ENCODE data around the gene PPP2R5C.
"Not testable (repeated sequence)": the region's sequence is repeated elsewhere in the genome, so short reads cannot be mapped to it uniquely, and the experiment has no call there.

Gene PPP2R5C

DNA sequence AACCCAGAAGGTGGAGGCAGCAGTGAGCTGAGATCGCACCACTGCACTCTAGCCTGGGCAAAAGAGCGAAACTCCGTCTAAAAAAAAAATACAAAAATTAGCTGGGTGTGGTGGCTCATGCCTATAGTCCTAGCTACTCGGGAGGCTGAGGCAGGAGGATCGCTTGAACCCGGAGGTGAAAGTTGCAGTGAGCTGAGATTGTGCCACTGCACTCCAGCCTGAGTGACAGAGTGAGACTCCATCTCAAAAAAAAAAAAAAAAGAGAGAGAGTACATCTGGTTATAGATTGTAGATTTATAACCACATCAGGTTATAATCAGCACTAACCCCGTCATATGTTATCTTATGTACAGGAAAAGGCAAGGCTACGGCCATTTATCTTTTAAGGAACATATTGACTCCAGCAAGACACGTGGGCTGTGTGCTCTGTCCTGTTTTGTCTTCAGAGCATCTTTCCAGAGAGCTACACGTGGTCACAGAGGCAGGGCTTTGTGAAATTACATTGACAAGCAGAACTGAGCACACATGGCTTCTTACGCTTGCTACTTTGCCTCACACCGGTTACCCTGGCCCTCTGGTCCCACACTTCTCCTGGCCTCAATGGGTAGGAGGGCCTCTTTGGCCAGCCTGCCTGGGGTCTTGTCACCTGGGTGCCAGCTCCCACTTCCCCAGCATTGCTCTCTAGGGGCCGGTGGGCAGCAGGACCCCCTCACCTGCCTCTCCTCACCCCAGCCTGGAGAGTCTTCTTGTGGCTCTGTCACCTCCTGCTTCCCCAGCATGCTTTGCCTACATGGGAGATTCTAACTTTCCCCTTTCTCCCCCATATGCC lies 196.1 kb downstream of the PPP2R5C start:
- no peak for DNase-seq

DNA sequence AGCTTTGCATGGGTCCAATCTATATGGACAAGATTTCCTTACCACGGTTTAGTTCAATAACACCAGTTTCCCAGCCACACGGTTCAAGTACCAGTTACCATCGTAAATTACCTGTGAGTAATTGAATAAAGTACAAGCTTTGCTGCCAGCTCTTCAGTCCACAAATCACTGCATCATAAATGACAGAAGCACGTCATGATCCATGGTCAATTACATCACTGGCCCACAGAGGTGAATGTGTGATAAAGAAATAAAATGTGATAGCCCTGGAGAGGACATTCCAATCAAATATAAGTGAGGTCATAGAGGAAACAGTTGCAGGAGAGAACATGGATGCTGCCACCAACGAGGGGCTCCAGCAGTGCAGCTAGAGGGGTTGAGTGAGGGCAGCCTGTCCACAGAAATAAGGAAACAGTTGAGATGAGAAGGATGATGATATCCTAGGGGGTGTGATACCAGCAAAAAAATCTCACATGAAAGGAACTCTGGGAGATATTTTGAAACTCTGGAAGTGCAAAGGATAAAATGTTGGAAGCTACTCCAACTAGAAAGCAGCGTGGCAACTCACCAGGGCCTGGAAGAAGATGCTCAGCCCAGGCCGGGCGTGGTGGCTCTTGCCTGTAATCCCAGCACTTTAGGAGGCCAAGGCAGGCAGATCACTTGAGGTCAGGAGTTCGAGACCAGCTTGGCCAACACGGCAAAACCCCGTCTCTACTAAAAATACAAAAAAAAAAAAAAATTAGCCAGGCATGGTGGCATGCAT lies 197.1 kb downstream of the PPP2R5C start:
- no peak for DNase-seq

DNA sequence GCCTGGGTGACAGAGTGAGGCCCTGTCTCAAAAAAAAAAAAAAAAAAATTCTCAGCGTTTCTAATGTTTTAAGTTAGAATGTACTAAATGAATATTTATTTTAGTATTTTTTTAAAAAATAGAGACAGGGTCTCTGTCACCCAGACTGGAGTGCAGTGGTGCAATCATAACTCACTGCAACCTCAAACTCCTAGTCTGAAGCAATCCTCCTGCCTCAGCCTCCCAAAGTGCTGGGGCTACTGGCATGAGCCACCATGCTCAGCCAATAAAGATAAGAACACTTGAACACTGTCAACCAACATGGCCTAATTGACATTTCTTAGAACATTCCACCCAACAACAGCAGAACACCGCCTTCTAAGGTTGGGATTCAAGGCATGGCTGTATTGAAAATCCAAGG lies 197.8 kb downstream of the PPP2R5C start:
- DNase-seq = no peak

DNA sequence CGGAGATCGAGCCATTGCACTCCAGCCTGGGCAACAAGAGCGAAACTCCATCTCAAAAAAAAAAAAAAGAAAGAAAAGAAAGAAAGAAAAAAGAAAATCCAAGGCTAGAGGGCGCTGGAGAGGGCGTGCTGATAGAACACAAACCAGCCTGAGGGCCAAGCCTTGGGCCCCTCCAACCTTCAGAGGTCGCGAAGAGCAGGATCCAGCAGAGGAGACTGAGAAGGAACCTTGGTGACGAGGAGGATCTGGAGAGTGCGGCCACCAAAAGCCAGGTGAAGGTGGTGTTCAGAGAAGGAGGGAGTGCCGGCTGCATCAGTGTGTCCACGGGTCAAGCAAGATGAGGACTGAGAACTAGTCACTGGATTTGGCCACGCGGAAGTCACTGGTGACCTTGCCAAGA lies 198.7 kb downstream of the PPP2R5C start:
- DNase-seq = peak in 1 of 2 experiments; percentile 48

DNA sequence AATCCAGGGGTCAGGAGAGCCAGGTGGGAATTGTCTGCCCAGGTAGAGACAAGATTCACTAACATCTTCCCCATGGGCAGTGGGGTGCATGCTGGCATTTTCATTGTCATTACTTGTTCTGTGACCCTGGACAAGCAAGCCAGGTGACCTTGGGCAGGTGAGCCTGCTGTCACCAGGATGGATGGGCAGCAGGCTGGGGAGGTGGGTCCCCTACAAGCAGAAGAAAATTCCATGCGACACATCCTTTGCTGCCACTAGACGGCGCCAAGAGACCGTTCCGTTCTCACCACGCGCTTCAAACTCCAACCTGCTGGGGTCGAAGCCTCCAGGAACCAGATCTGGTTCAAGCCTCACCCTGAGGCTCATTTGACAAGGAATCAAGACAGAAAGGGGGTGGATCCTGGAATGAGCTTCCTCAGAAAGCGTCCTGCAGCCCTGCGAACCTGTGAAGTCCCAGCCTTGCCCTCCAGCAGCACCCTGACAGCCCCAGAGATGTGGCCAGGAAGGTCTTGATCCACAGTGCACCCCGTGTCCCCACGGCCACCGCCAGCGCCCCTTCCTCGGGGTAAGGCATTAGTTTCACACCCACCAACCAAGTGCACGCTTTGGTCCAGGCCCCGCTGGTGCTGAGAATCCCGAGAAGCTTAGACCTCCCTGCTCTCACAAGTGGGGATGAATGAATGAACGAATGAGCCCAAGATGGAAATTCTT lies 199.7 kb downstream of the PPP2R5C start:
- DNase-seq = peak; percentile 42 to 79

DNA sequence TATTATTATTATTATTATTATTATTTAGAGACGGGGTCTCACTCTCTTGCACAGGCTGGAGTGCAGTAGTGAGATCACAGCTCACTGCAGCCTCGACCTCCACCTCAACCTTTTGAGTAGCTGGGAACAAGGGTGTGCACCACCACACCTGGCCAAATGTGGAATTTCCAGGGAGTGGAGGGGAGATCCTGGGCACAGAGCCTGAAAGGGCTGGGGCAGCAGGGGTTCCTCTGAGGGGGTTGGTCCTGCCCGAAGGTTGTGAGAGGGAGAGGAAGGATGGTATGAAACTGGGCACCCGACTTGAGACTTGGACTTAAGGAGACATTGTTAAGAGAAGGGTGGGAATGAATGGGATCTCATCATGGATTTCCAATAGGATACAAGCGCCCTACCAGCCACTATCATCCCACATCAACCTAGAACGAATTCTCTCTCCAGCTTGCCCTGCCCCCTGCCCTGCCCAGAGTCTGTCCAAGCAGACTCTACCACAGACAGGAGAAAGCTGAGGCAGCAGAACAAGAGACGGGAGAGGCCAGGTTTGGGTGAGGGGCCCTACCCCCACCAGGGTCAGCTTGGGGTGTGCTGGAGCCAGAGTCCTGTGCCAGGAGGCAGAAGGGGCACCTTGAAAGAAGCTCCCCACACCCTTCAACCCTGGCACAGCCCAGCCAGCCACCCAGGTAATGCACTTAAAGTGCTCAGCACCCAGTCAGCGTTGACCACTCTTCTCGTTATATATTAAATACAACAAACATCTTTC lies 200.4 kb downstream of the PPP2R5C start:
- no peak for DNase-seq

DNA sequence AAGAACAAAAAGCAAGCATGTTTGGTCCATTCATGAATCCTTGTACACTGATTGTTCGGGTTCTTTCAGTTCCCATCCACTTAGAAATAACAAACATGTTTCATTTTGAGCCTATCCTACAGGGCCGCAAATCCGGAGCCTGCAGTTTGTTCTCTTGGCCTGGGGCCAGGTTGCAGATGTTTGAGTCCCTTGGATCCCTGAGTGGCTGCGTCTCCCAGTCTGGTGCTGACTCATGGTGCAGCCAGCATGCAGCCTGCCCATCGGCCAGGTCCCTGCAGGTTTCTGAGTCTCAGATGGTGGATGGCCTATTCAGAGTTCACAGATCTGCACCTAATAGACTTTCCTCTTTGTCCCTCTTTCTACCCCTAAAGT lies 201.0 kb downstream of the PPP2R5C start:
- DNase-seq = no peak

DNA sequence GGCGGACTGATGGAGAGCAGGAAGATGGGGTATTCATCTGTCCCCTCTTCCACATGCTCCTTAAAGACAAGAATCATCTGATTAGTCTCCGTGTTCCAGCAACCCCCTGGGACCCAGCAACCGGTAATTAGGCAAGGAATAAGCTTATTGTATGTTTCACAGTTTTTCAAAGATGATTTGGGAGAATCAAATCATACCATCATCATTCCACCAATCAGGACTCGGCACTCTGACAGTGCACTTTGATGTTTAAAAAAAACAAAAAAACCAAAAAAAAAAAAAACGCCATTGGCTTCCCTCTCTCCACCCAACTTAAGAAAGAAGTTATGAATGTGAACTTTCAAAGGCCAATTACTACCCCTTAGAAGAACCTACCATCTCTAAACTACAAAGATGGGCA lies 201.5 kb downstream of the PPP2R5C start:
- no peak for DNase-seq

DNA sequence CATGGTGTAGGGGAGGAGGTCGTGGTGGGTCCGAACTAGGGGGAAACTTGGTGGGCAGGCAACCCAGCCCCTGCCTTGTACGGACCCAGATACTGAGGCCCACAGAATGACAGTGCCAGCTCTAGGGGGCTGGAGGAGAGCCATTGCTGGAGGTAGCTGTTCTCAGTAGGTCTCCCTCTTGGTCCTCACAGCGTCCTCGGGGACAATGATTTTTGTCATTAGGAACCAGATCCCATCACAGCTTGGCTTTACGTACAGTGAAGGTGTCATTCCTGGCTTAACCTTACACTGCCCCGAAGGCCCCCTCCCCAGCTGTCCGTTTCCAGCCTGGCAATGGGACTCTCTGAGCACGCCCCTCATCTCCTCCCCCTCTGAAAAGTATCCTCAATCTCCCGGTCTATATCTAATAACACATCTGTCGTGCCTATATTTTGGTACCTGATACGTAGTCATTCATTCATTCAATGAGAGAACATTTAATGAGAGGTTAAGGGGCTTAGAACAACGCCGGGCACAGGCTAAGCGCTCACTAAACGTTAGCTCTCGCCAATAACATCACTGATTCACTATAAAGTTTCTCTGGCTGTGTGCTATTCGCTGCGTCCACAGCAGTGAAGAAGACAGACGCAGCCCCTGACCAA lies 202.3 kb downstream of the PPP2R5C start:
- no peak for DNase-seq

DNA sequence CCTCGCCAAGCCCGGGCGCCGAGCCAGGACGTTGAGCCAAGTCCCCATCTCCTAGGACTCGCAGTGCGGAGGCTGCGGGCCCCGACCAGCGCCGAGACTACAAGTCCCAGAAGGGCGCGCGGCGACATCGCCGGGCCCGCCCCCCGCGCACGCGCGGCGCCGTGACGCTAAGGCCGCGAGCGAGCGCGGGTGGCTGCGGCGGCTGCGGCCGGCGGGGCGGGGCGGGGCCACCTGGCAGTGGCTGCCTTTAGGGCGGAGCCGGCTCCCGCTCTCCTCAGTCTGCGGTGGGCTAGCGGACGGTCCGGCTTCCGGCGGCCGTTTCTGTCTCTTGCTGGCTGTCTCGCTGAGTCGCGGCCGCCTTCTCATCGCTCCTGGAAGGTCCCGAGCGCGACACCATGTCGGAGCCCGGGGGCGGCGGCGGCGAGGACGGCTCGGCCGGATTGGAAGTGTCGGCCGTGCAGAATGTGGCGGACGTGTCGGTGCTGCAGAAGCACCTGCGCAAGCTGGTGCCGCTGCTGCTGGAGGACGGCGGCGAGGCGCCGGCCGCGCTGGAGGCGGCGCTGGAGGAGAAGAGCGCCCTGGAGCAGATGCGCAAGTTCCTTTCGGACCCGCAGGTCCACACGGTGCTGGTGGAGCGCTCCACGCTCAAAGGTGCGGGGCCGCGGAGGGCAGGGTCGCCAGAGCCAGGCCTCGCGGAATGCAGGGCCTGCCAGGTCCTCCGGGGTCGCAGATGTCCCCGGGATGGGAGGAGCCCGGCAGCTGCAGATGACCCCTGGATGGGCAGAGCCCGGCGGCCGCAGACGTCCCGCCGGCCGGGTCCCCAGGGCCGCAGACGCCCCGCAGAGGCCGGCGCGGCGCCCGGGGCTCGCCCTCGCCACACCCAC lies 203.0 kb downstream of the PPP2R5C start, which contains the start of gene DYNC1H1:
Gene DYNC1H1, plus strand, starts transcription at position 277 of the 884 bp plus-strand sequence. Its CDS starts 119 bp downstream, at position 396.
- DNase-seq = peak; percentile 72 to 82

DNA sequence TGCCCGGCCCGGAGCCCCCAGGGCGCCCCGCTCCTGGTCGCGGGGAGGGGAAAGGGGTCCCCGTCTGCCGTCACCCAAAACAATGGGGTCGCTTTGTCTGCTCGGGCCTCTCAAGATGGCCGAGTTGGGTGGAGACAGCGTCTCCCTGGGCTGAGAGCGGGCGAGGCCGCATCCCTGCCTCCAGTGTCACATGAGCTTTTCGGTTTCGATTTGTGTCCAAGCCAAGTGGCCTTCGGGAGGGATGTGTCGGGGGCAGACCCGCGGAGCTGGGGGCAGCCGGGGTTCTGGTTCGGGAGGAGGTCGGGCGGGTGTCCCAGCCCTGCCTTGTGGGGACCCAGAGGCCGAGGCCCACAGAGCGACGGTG lies 203.7 kb downstream of the PPP2R5C start:
- peak in 1 of 2 experiments; percentile 58 for DNase-seq

DNA sequence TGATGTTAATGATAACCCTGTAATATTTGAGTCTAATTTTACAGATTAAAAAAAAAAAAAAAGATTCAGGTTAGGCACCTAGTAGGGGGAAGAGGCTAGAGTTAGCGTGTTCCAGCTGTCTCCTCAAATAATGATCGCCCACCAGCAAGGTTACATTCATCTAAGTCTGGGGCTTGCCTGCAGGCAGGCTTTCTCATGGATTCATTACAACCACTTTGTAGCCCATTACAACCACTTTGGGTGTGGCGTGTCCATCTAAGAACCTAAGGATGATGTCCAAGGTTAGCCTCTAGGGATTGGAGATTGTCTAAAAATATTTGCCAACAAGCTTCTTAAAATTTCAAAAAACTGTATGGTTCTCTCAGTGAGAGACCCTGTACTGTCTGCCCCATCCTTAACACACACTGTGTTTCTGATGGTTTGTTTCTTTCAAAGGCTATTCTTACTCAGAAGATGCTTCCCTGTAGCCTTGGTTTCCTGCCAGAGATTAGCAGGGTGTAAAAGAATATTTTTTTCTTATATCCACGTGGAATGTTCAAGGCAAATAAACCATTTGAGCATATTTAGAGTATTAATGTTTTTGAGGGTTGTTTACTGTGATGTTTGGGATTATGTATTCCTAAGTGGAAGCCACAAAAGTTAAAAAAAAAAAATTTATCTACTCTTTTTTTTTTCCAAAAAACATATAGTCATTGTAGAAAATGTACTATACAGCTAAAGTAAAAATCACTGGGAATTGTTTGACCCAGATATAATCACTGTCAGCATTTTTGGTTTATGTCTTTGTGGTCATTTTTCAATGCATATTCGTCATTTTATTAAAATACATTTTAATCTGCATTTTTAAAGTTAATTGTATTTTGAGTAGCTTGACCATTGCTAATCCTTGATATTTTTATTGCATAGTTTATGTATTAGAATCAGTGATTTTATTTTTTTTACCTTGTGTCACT lies 204.5 kb downstream of the PPP2R5C start:
- peak in 1 of 2 experiments; percentile 51 for DNase-seq

DNA sequence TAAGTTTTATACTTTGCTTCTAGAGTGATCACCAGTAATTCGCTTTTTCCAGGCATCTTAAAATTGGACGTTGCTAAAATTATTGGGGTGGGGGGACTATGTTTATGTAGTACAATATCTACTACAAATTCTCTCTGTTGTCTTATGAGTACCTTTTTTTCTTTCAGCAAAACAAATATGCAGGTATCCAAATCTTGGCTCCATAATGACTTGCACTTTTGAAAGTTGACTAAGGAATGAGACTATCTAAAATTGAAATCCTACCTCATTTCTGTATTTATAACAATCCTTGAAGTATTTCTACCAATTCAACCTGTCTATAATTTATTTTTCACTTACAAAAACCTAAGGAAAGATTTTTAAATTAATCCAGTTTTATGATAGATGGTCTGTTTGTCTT lies 205.2 kb downstream of the PPP2R5C start:
- no peak for DNase-seq

DNA sequence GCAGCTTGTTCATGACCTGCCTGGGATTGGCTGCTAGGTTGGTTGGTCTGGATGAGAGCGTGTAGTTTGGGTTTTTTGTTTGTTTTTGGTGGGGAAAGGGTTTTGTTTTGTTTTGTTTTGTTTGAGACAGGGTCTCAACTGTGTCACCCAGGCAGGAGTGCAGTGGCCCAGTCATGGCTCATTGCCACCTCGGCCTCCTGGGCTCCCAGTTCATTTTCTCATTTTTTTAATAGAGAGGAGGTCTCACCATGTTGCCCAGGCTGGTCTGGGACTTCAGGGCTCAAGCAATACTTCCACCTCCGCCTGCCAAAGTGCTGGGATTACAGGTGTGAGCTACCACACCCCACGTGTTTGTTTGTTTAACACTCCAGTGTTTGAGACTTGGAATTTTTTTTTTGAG lies 206.7 kb downstream of the PPP2R5C start:
- DNase-seq = no peak

DNA sequence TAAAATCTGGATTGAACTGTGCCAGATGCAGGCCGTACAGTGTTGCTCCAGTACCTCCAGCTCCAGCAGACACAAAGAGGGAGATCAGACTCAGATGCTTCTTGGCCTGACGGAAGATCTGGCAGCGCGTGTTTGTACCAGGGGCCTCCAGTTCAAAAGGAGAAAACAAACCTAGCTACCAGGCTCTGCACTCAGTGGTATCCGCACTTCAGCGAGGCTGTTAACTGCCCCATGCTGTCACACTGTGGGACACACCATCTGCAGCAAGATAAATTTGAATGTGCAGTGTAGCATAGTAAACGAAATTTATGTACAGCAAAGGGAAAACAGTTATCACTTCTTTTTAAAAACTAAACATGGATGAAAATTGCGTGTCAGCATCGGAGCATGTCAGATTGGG lies 208.0 kb downstream of the PPP2R5C start:
- no peak for DNase-seq

DNA sequence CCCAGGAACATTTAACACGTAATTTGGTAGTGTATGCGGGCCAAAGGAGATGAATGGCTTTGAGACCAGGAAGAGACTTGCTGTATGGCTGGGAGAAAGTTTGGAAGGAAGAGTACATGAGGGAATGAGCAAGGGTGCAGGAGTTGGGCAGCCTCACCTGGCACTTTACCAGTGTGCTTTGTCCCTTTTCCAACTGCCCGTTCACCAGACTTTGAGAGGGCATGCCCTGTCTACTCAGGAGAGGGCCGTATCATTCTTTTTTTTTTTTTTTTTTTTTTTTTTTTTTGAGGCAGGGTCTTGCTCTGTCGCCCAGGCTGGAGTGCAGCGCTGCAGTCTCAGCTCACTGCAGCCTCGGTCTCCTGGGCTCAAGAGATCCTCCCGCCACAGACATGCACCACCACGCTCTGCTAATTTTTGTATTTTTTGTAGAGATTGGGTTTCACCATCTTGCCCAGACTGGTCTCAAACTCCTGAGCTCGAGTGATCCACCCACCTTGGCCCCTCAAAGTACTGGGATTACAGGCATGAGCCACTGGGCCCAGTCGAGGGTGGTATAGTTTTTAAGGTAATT lies 209.4 kb downstream of the PPP2R5C start:
- no peak for DNase-seq

DNA sequence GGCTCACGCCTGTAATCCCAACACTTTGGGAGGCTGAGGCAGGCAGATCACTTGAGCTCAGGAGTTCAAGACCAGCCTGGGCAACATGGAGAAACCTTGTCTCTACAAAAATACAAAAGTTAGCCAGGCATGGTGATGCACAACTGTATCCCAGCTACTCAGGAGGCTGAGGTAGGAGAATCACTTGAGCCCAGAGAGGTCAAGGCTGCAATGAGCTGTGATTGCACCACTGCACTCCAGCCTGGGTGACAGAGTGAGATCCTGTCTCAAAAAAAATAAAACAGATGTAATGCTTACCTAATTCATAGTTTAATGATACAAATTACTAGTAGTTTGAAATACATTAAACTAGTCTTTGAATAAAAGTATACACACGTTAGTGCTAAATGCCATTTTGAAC lies 209.9 kb downstream of the PPP2R5C start:
- not testable (repeated sequence) for DNase-seq

DNA sequence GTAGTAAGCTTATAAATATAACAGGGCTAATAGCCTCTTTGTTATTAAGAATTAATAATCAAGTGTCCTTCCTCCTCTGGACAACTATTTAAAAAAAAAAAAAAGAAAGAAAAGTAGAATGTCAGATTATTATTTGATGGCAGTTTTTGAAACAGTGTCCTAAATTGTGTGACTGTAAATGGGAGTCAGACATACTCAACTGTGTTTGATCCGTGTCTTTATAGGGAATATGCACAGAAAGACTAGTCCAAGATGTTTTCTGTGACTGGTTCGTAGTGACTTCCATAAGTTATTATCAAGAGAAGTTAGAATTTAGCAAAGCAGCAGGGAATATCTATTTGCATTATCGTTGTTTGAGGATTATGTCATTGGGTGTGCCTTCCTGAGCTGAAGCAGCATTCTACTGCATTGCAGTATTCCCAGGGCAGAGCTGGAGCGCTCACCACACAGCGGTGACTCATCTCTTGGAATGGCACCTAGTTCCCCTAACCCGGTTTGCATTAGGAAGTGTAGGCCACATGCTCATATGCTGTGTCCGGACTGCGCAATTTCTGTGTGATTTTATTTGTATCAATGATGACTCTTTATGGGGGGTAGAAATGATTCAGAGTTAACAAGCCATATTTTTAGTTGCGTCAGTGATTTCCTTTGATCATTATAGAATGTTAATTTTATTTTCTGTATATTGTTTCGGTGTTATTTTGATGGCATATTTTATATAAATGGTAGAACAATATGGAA lies 210.8 kb downstream of the PPP2R5C start:
- peak; percentile 98 to 99 for DNase-seq

DNA sequence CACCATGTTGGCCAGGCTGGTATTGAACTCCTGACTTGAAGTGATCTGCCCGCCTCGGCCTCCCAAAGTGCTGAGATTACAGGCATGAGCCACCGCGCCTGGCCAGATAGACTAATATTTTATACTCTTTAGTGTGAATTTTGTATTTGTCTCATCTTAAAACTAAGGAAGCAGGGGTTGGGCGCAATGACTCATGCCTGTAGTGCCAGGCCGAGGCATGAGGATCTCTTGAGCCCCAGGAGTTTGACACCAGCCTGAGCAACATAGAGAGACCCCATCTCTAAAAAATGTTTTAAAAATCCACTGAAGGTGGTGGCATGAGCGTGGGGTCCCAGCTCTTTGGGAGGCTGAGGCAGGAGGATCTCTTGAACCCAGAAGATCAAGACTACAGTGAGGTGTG lies 211.8 kb downstream of the PPP2R5C start:
- DNase-seq = no peak

All from SW 1271 (cell line).